ENCODE results near the gene ANKRD55.

ANKRD55 gene

GRCh38 chr5:56064984-56065383 lies 168.1 kb downstream of the ANKRD55 start:
- Histone ChIP-seq H3K9me3 (ENCODE audit: severe bottlenecking) (no peaks in the 10 kb centered on the region), H3K4me3 (ENCODE audit: low read depth, low read length) (no peak overlapping the region), H3K27ac (no peak overlapping the region), H3K27me3 (ENCODE audit: insufficient read depth, low read depth, severe bottlenecking) (no peaks in the 10 kb centered on the region), H3K36me3 (no peaks in the 10 kb centered on the region)
- no peak for TF ChIP-seq CTCF (IDR thresholded peaks at IDR 0.05; ENCODE audit: low read depth, low read length)
- no peak for DNase-seq

- Histone ChIP-seq H3K36me3 (no peaks in the 10 kb centered on the region), H3K27ac (no peak overlapping the region), H3K9me3 (ENCODE audit: severe bottlenecking) (peaks cover 3% of the 10 kb centered on the region), H3K4me3 (ENCODE audit: low read depth, low read length) (no peak overlapping the region), H3K27me3 (ENCODE audit: insufficient read depth, low read depth, severe bottlenecking) (no peaks in the 10 kb centered on the region)
- no peak for TF ChIP-seq CTCF (IDR thresholded peaks at IDR 0.05; ENCODE audit: low read depth, low read length)
- DNase-seq, result no peak
Measured at GRCh38 chr5:56060276-56061110, 172.6 kb downstream of the ANKRD55 start.

- no peak overlapping the region for H3K27ac ChIP-seq
- no peak for DNase-seq
- no peak for TF ChIP-seq CTCF (IDR thresholded peaks at IDR 0.05; ENCODE audit: low read depth, low read length)
- no peaks in the 10 kb centered on the region for H3K36me3 ChIP-seq
- no peaks in the 10 kb centered on the region for H3K27me3 ChIP-seq (ENCODE audit: insufficient read depth, low read depth, severe bottlenecking)
- peaks cover 3% of the 10 kb centered on the region for H3K9me3 ChIP-seq (ENCODE audit: severe bottlenecking)
- no peak overlapping the region for H3K4me3 ChIP-seq (ENCODE audit: low read depth, low read length)
Measured at GRCh38 chr5:56059854-56060253, 173.3 kb downstream of the ANKRD55 start.

- Histone ChIP-seq H3K4me3 (ENCODE audit: low read depth, low read length) (no peak overlapping the region), H3K27ac (no peak overlapping the region), H3K27me3 (ENCODE audit: insufficient read depth, low read depth, severe bottlenecking) (no peaks in the 10 kb centered on the region), H3K9me3 (ENCODE audit: severe bottlenecking) (peaks cover 15% of the 10 kb centered on the region), H3K36me3 (no peaks in the 10 kb centered on the region)
- no peak for DNase-seq
- no peak for TF ChIP-seq CTCF (IDR thresholded peaks at IDR 0.05; ENCODE audit: low read depth, low read length)
Measured at GRCh38 chr5:56056875-56057274, 176.3 kb downstream of the ANKRD55 start.

GRCh38 chr5:56055859-56056258 lies 177.3 kb downstream of the ANKRD55 start:
- Histone ChIP-seq H3K27ac (peak overlapping the region; percentile 20; the same call in 1 of the 2 replicates), H3K9me3 (ENCODE audit: severe bottlenecking) (peaks cover 15% of the 10 kb centered on the region), H3K36me3 (no peaks in the 10 kb centered on the region), H3K27me3 (ENCODE audit: insufficient read depth, low read depth, severe bottlenecking) (no peaks in the 10 kb centered on the region), H3K4me3 (ENCODE audit: low read depth, low read length) (no peak overlapping the region)
- TF ChIP-seq CTCF (IDR thresholded peaks at IDR 0.05; ENCODE audit: low read depth, low read length), result no peak
- no peak for DNase-seq

Data from WERI-Rb-1 (cell line).